ENCODE results near the gene FBXW11. TPM values are rescaled to one million over a fixed set of nuclear protein-coding genes. Genes with fewer than 3 reads are reported as not detected.

The FBXW11 gene
- total RNA-seq, 1 experiment from 2014 or later: 123 TPM

GRCh38 chr5:171968531-171968930, 37.9 kb downstream of the FBXW11 start:
- no peak for DNase-seq (ENCODE audit: low read depth in 1 of 2, low spot score in 2 of 2)
- H3K4me1 ChIP-seq (replicated peaks): no peaks in the 10 kb centered on the region
- no peaks in the 10 kb centered on the region for H3K9me3 ChIP-seq (replicated peaks)
- H3K27me3 ChIP-seq (replicated peaks): no peaks in the 10 kb centered on the region
- H3K4me3 ChIP-seq: no peak overlapping the region
- H3K27ac ChIP-seq: no peak overlapping the region
- peaks cover 13% of the 10 kb centered on the region; the same call in 1 of the 2 replicates for H3K36me3 ChIP-seq

GRCh38 chr5:171966964-171967363, 39.5 kb downstream of the FBXW11 start:
- H3K27ac ChIP-seq: no peak overlapping the region
- peaks cover 13% of the 10 kb centered on the region; the same call in 1 of the 2 replicates for H3K36me3 ChIP-seq
- H3K4me3 ChIP-seq: no peak overlapping the region
- no peak for DNase-seq (ENCODE audit: low read depth in 1 of 2, low spot score in 2 of 2)
- H3K27me3 ChIP-seq (replicated peaks): no peaks in the 10 kb centered on the region
- no peaks in the 10 kb centered on the region for H3K9me3 ChIP-seq (replicated peaks)
- H3K4me1 ChIP-seq (replicated peaks): no peaks in the 10 kb centered on the region

- no peak overlapping the region for H3K4me3 ChIP-seq
- H3K27ac ChIP-seq: no peak overlapping the region
- no peak for DNase-seq (ENCODE audit: low read depth in 1 of 2, low spot score in 2 of 2)
- no peaks in the 10 kb centered on the region for H3K9me3 ChIP-seq (replicated peaks)
- no peaks in the 10 kb centered on the region for H3K4me1 ChIP-seq (replicated peaks)
- peaks cover 13% of the 10 kb centered on the region; the same call in 1 of the 2 replicates for H3K36me3 ChIP-seq
- H3K27me3 ChIP-seq (replicated peaks): no peaks in the 10 kb centered on the region
Observed at GRCh38 chr5:171966270-171966669, 40.2 kb downstream of the FBXW11 start.

GRCh38 chr5:171965745-171966144, 40.7 kb downstream of the FBXW11 start:
- H3K4me1 ChIP-seq (replicated peaks): no peaks in the 10 kb centered on the region
- H3K27ac ChIP-seq: no peak overlapping the region
- no peaks in the 10 kb centered on the region for H3K27me3 ChIP-seq (replicated peaks)
- H3K9me3 ChIP-seq (replicated peaks): no peaks in the 10 kb centered on the region
- peaks cover 10% of the 10 kb centered on the region; the same call in 1 of the 2 replicates for H3K36me3 ChIP-seq
- no peak for DNase-seq (ENCODE audit: low read depth in 1 of 2, low spot score in 2 of 2)
- H3K4me3 ChIP-seq: no peak overlapping the region

- Histone ChIP-seq H3K4me3 (no peak overlapping the region), H3K4me1 (replicated peaks) (no peaks in the 10 kb centered on the region), H3K9me3 (replicated peaks) (no peaks in the 10 kb centered on the region), H3K27me3 (replicated peaks) (no peaks in the 10 kb centered on the region), H3K27ac (no peak overlapping the region), H3K36me3 (peaks cover 7% of the 10 kb centered on the region; the same call in 1 of the 2 replicates)
- no peak for DNase-seq (ENCODE audit: low read depth in 1 of 2, low spot score in 2 of 2)
Observed at GRCh38 chr5:171963416-171963815, 43.0 kb downstream of the FBXW11 start.

- DNase-seq (ENCODE audit: low read depth in 1 of 2, low spot score in 2 of 2): no peak
- Histone ChIP-seq H3K4me3 (no peak overlapping the region), H3K9me3 (replicated peaks) (no peaks in the 10 kb centered on the region), H3K27ac (no peak overlapping the region), H3K4me1 (replicated peaks) (no peaks in the 10 kb centered on the region), H3K36me3 (peaks cover 3% of the 10 kb centered on the region; the same call in 1 of the 2 replicates), H3K27me3 (replicated peaks) (no peaks in the 10 kb centered on the region)
Observed at GRCh38 chr5:171961117-171961516, 45.3 kb downstream of the FBXW11 start.

- Histone ChIP-seq H3K36me3 (peaks cover 3% of the 10 kb centered on the region; the same call in 1 of the 2 replicates), H3K27me3 (replicated peaks) (no peaks in the 10 kb centered on the region), H3K27ac (no peak overlapping the region), H3K9me3 (replicated peaks) (no peaks in the 10 kb centered on the region), H3K4me3 (no peak overlapping the region), H3K4me1 (replicated peaks) (peaks cover 23% of the 10 kb centered on the region)
- no peak for DNase-seq (ENCODE audit: low read depth in 1 of 2, low spot score in 2 of 2)
Observed at GRCh38 chr5:171957591-171958251, 48.7 kb downstream of the FBXW11 start.

- H3K4me3 ChIP-seq: no peak overlapping the region
- no peaks in the 10 kb centered on the region for H3K9me3 ChIP-seq (replicated peaks)
- no peak for DNase-seq (ENCODE audit: low read depth in 1 of 2, low spot score in 2 of 2)
- H3K27ac ChIP-seq: no peak overlapping the region
- H3K27me3 ChIP-seq (replicated peaks): no peaks in the 10 kb centered on the region
- H3K36me3 ChIP-seq: peaks cover 3% of the 10 kb centered on the region; the same call in 1 of the 2 replicates
- H3K4me1 ChIP-seq (replicated peaks): peaks cover 23% of the 10 kb centered on the region
Observed at GRCh38 chr5:171956887-171957495, 49.4 kb downstream of the FBXW11 start.

GRCh38 chr5:171956314-171956713, 50.1 kb downstream of the FBXW11 start:
- Histone ChIP-seq H3K4me3 (no peak overlapping the region), H3K9me3 (replicated peaks) (no peaks in the 10 kb centered on the region), H3K27ac (no peak overlapping the region), H3K4me1 (replicated peaks) (peaks cover 23% of the 10 kb centered on the region), H3K36me3 (peaks cover 3% of the 10 kb centered on the region; the same call in 1 of the 2 replicates), H3K27me3 (replicated peaks) (no peaks in the 10 kb centered on the region)
- no peak for DNase-seq (ENCODE audit: low read depth in 1 of 2, low spot score in 2 of 2)

GRCh38 chr5:171955761-171956160, 50.7 kb downstream of the FBXW11 start:
- Histone ChIP-seq H3K27ac (no peak overlapping the region), H3K27me3 (replicated peaks) (no peaks in the 10 kb centered on the region), H3K4me3 (no peak overlapping the region), H3K4me1 (replicated peaks) (peaks cover 23% of the 10 kb centered on the region), H3K9me3 (replicated peaks) (no peaks in the 10 kb centered on the region), H3K36me3 (peaks cover 3% of the 10 kb centered on the region; the same call in 1 of the 2 replicates)
- no peak for DNase-seq (ENCODE audit: low read depth in 1 of 2, low spot score in 2 of 2)

GRCh38 chr5:171954721-171955120, 51.7 kb downstream of the FBXW11 start:
- H3K4me1 ChIP-seq (replicated peaks): peaks cover 23% of the 10 kb centered on the region
- no peak overlapping the region for H3K4me3 ChIP-seq
- DNase-seq (ENCODE audit: low read depth in 1 of 2, low spot score in 2 of 2): peak in 1 of 2 experiments; percentile 49
- H3K9me3 ChIP-seq (replicated peaks): no peaks in the 10 kb centered on the region
- H3K27ac ChIP-seq: no peak overlapping the region
- H3K27me3 ChIP-seq (replicated peaks): no peaks in the 10 kb centered on the region
- H3K36me3 ChIP-seq: peaks cover 3% of the 10 kb centered on the region; the same call in 1 of the 2 replicates

GRCh38 chr5:171953860-171954701, 52.4 kb downstream of the FBXW11 start:
- Histone ChIP-seq H3K27ac (peak overlapping the region; percentile 23), H3K4me3 (no peak overlapping the region), H3K4me1 (replicated peaks) (peaks cover 23% of the 10 kb centered on the region), H3K9me3 (replicated peaks) (no peaks in the 10 kb centered on the region), H3K27me3 (replicated peaks) (no peaks in the 10 kb centered on the region), H3K36me3 (peaks cover 3% of the 10 kb centered on the region; the same call in 1 of the 2 replicates)
- no peak for DNase-seq (ENCODE audit: low read depth in 1 of 2, low spot score in 2 of 2)

GRCh38 chr5:171952021-171952420, 54.4 kb downstream of the FBXW11 start:
- no peaks in the 10 kb centered on the region for H3K36me3 ChIP-seq
- H3K27me3 ChIP-seq (replicated peaks): no peaks in the 10 kb centered on the region
- no peak overlapping the region for H3K27ac ChIP-seq
- no peaks in the 10 kb centered on the region for H3K9me3 ChIP-seq (replicated peaks)
- no peak overlapping the region for H3K4me3 ChIP-seq
- no peak for DNase-seq (ENCODE audit: low read depth in 1 of 2, low spot score in 2 of 2)
- H3K4me1 ChIP-seq (replicated peaks): peaks cover 23% of the 10 kb centered on the region

- H3K27ac ChIP-seq: no peak overlapping the region
- DNase-seq (ENCODE audit: low read depth in 1 of 2, low spot score in 2 of 2): no peak
- H3K27me3 ChIP-seq (replicated peaks): no peaks in the 10 kb centered on the region
- no peaks in the 10 kb centered on the region for H3K9me3 ChIP-seq (replicated peaks)
- no peaks in the 10 kb centered on the region for H3K36me3 ChIP-seq
- H3K4me1 ChIP-seq (replicated peaks): peaks cover 23% of the 10 kb centered on the region
- no peak overlapping the region for H3K4me3 ChIP-seq
Observed at GRCh38 chr5:171951218-171951617, 55.2 kb downstream of the FBXW11 start.

Data from SJSA1 (cell line).